Glutamatergic neuron (in vitro differentiated cells): Measurements from ENCODE around the gene LHFPL2. TPM values are rescaled to one million over a fixed set of nuclear protein-coding genes. Genes with fewer than 3 reads are reported as not detected.

Experiments
- DNase-seq: peaks from one replicate; pipeline ENCODE4 v3.0.0; 2022
- H3K27ac Mint-ChIP-seq: one replicate; pipeline ENCODE4 v1.8.0; 2020; ENCODE audit warnings: mild to moderate bottlenecking, mixed read lengths, inconsistent platforms; ENCODE audit not compliant: unreplicated experiment
- H3K27me3 Mint-ChIP-seq: one replicate; pipeline ENCODE4 v1.8.0; 2020; ENCODE audit warnings: mild to moderate bottlenecking, moderate library complexity, mixed read lengths, inconsistent platforms; ENCODE audit not compliant: unreplicated experiment
- H3K36me3 Mint-ChIP-seq: one replicate; pipeline ENCODE4 v1.8.0; 2020; ENCODE audit warnings: mild to moderate bottlenecking, mixed read lengths, inconsistent platforms; ENCODE audit not compliant: unreplicated experiment
- H3K4me1 Mint-ChIP-seq: one replicate; pipeline ENCODE4 v1.8.0; 2020; ENCODE audit warnings: mild to moderate bottlenecking, low read depth, mixed read lengths, inconsistent platforms; ENCODE audit not compliant: unreplicated experiment
- H3K4me3 Mint-ChIP-seq: one replicate; pipeline ENCODE4 v1.8.0; 2020; ENCODE audit warnings: mild to moderate bottlenecking, mixed read lengths, inconsistent platforms; ENCODE audit not compliant: unreplicated experiment
- H3K9me3 Mint-ChIP-seq: one replicate; pipeline ENCODE4 v1.8.0; 2020; ENCODE audit warnings: mild to moderate bottlenecking, moderate library complexity, mixed read lengths, inconsistent platforms; ENCODE audit not compliant: unreplicated experiment
- total RNA-seq: library from RNA; stranded (reverse); fragmentation: NEBNext Ultra II Directional; extraction: Animal tissue kit (Norgen Biotek cat#: 25700); gene quantifications from one replicate; pipeline ENCODE4 v1.2.1, GENCODE V29; 2021; ENCODE audit not compliant: unreplicated experiment
- TF ChIP-seq, protein P1 (sequence below): fragments of 200-600 bp; sonication (generic); IDR thresholded peaks from one replicate; pipeline ENCODE4 v1.5.0; 2021; ENCODE audit not compliant: partially characterized antibody, unreplicated experiment

LHFPL2 gene
- total RNA-seq, 1 donor from 2014 or later, result 2.5 TPM

DNA sequence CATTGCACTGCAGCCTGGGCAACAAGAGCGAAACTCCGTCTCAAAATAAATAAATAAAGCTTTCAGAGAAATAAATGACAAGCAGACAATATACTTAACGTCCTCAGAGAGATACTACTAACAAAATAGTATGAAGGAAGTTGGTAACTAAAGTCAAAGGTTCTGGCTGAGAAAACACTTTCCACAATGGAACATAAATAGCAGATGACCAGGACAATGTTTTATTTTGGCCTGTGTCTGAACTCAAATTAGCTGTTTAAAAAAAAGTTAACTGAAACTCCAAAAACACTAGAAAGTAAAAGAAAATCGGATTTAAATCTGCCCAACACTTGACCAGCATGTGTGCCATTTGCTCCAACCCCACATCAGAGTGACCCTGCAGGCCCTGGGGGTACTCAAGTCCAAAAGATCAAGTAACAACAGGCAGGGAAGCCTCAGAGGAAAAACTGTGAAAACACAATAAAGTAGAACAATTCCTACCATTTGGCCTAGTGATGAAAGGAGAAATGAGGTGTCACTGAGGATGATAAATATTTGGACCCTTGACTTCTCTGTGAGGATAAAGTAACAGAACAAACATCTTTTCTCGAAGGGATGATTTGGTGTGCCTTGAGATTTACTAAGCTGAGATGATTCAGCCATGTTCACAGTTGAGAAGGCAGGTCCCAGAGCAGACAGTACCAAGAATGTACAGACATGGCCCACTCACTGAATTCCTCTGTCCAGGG, 47.7 kb downstream of the LHFPL2 start:
- TF ChIP-seq, protein P1, sequence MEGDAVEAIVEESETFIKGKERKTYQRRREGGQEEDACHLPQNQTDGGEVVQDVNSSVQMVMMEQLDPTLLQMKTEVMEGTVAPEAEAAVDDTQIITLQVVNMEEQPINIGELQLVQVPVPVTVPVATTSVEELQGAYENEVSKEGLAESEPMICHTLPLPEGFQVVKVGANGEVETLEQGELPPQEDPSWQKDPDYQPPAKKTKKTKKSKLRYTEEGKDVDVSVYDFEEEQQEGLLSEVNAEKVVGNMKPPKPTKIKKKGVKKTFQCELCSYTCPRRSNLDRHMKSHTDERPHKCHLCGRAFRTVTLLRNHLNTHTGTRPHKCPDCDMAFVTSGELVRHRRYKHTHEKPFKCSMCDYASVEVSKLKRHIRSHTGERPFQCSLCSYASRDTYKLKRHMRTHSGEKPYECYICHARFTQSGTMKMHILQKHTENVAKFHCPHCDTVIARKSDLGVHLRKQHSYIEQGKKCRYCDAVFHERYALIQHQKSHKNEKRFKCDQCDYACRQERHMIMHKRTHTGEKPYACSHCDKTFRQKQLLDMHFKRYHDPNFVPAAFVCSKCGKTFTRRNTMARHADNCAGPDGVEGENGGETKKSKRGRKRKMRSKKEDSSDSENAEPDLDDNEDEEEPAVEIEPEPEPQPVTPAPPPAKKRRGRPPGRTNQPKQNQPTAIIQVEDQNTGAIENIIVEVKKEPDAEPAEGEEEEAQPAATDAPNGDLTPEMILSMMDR, result no peak
- Mint-ChIP-seq H3K27me3 (peaks cover 5% of the 10 kb centered on the region), H3K4me1 (no peaks in the 10 kb centered on the region), H3K9me3 (peaks cover 1% of the 10 kb centered on the region), H3K4me3 (no peak overlapping the region), H3K36me3 (no peaks in the 10 kb centered on the region), H3K27ac (no peak overlapping the region)
- DNase-seq, result no peak

DNA sequence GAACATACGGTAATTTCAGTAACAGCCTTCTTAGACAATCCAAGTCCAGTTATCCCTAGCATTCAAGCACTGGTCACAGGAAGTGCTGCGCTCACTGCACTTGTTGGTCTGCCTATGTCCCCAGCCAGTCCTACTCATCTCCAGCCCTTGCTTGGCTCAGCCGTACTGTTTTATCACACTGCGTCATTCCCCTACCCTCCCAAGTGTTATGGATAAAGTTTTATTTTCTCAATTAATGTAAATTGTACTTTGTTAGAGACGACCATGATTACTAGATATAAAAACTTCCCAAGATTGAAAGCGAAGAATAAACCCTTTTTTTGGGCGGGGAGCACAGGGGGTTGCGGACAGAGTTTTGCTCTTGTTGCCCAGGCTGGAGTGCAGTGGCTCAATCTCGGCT, 49.6 kb downstream of the LHFPL2 start:
- Mint-ChIP-seq H3K36me3 (no peaks in the 10 kb centered on the region), H3K9me3 (peaks cover 1% of the 10 kb centered on the region), H3K27ac (no peak overlapping the region), H3K4me3 (no peak overlapping the region), H3K27me3 (peaks cover 5% of the 10 kb centered on the region), H3K4me1 (no peaks in the 10 kb centered on the region)
- no peak for DNase-seq
- TF ChIP-seq, protein P1, result no peak

- peaks cover 8% of the 10 kb centered on the region for H3K27me3 Mint-ChIP-seq
- no peaks in the 10 kb centered on the region for H3K36me3 Mint-ChIP-seq
- TF ChIP-seq, protein P1, result no peak
- peaks cover 3% of the 10 kb centered on the region for H3K9me3 Mint-ChIP-seq
- DNase-seq, result no peak
- no peak overlapping the region for H3K4me3 Mint-ChIP-seq
- H3K27ac Mint-ChIP-seq, result no peak overlapping the region
- peaks cover 5% of the 10 kb centered on the region for H3K4me1 Mint-ChIP-seq
Observed at GRCh38 chr5:78597974-78598371, 50.6 kb downstream of the LHFPL2 start.

DNA sequence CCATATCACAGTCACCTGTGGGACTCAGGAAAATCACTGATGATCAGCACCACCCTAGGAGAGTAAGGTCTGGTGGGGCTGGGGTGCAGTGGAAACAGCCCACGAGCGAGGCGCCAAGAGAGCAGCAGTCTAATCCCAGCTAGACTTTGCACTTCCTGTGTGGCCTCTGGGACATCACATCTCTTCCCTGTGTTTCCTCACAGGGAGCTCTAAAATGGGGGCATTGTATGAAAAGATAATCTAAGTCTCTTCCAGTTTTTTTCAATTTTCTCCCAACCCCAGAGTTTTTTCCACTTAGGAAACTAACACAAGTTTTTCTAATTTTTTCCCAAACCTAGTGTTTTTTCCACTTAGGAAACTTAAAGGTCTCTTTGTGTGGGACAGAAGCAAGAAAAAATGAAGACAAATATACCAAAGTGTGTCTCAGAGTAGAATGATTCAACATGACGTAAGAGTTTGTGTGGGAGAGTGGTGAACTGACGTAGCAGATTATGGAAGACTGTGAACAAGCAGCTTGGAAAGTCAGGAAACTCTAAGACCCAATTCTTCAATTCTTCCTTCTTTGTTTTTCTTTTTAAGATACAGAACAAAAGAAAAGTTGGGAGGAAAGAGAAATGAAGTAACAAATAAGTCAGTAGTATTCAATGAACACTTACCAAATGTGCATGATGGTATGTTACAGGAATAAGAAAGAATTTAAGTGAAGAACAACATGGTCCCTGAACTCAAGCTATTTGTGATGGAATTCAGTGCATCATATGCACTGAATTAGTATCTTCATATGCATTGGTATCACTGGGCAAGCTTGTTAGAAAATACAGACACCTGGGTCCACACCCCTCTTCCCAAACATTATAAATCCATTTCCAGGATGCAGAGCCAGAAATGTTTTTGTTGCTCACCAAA, 51.3 kb downstream of the LHFPL2 start:
- no peak for DNase-seq
- H3K4me1 Mint-ChIP-seq, result peaks cover 8% of the 10 kb centered on the region

More for the DNA sequence above, 51.3 kb downstream of the LHFPL2 start:
- no peak overlapping the region for H3K27ac Mint-ChIP-seq
- H3K36me3 Mint-ChIP-seq, result no peaks in the 10 kb centered on the region
- H3K27me3 Mint-ChIP-seq, result peaks cover 6% of the 10 kb centered on the region
- no peak overlapping the region for H3K4me3 Mint-ChIP-seq
- peaks cover 3% of the 10 kb centered on the region for H3K9me3 Mint-ChIP-seq
- TF ChIP-seq, protein P1, result no peak
